ENCODE data around the gene DHX8.

DNA sequence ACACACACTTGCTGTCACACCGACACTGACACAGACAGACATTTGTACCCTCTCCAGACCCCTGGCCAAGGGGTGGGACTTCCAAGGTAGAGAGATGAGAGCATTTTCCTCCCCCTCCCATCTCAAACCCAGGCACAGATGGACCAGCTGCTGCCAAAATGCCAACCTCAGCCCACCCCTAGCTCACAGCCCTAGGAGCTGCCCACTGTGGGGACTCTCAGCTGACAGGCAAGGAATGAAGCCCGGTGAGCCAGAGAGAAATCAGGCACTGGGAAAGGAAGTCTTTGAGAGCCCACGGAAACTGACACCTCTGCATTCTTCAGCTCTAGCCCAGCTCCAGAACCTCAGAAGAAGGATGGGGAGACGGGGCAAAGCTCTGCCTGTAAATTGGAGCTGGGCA, 59.5 kb downstream of the DHX8 start:
- TF ChIP-seq, protein P1, sequence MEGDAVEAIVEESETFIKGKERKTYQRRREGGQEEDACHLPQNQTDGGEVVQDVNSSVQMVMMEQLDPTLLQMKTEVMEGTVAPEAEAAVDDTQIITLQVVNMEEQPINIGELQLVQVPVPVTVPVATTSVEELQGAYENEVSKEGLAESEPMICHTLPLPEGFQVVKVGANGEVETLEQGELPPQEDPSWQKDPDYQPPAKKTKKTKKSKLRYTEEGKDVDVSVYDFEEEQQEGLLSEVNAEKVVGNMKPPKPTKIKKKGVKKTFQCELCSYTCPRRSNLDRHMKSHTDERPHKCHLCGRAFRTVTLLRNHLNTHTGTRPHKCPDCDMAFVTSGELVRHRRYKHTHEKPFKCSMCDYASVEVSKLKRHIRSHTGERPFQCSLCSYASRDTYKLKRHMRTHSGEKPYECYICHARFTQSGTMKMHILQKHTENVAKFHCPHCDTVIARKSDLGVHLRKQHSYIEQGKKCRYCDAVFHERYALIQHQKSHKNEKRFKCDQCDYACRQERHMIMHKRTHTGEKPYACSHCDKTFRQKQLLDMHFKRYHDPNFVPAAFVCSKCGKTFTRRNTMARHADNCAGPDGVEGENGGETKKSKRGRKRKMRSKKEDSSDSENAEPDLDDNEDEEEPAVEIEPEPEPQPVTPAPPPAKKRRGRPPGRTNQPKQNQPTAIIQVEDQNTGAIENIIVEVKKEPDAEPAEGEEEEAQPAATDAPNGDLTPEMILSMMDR (IDR thresholded peaks at IDR 0.05) = no peak
- TF ChIP-seq ZFX (IDR thresholded peaks at IDR 0.05; ENCODE audit: borderline replicate concordance) = no peak

Measured in 22Rv1 (cell line).